Astrocyte of the spinal cord (primary cell): ENCODE data around the gene SLC7A8.

Experiments
- DNase-seq: peaks from one replicate; pipeline ENCODE4 v3.0.0; 2011; ENCODE audit warnings: low read depth, low spot score
- H3K4me3 ChIP-seq: 2 replicates; pipeline ENCODE4 v1.5.1; 2011; ENCODE audit warnings: low read depth, mild to moderate bottlenecking, low read length, moderate library complexity
- in situ Hi-C: cut with HindIII; loops from 2 replicates; pipeline ENCODE4 v1.10.0; 2017; ENCODE audit warnings: low sequenced_read_pairs
- TF ChIP-seq, protein P1 (sequence below): IDR thresholded peaks from 2 replicates; pipeline ENCODE4 v1.5.1; 2012; ENCODE audit warnings: low read depth, mild to moderate bottlenecking, low read length, inconsistent platforms

The SLC7A8 gene

GRCh38 chr14:23173796-23174195, 9.7 kb downstream of the SLC7A8 start:
- TF ChIP-seq, protein P1, sequence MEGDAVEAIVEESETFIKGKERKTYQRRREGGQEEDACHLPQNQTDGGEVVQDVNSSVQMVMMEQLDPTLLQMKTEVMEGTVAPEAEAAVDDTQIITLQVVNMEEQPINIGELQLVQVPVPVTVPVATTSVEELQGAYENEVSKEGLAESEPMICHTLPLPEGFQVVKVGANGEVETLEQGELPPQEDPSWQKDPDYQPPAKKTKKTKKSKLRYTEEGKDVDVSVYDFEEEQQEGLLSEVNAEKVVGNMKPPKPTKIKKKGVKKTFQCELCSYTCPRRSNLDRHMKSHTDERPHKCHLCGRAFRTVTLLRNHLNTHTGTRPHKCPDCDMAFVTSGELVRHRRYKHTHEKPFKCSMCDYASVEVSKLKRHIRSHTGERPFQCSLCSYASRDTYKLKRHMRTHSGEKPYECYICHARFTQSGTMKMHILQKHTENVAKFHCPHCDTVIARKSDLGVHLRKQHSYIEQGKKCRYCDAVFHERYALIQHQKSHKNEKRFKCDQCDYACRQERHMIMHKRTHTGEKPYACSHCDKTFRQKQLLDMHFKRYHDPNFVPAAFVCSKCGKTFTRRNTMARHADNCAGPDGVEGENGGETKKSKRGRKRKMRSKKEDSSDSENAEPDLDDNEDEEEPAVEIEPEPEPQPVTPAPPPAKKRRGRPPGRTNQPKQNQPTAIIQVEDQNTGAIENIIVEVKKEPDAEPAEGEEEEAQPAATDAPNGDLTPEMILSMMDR: no peak
- DNase-seq: no peak
- in situ Hi-C loops: no loop called here
- H3K4me3 ChIP-seq: no peak overlapping the region

DNA sequence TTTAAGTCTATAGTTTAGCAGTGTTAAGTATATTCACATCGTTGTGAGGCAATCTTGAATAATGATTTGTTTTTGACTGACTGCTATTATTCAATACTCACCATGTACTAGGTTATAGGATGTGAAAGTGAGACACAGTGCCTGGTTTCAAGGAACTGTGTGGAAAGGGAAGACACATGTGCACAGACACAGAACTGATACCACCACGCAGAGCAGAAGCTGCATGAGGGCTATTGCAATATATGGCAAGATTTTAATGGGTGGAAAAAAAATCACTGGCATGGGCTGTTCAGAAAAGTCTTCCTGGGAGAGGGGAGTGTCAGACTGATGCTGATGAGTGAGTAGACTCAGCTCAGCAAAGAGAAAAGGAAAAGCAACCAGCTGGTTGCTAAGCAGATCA, 10.4 kb downstream of the SLC7A8 start:
- TF ChIP-seq, protein P1: no peak
- no peak for DNase-seq
- no peak overlapping the region for H3K4me3 ChIP-seq
- in situ Hi-C loops: no loop called here

DNA sequence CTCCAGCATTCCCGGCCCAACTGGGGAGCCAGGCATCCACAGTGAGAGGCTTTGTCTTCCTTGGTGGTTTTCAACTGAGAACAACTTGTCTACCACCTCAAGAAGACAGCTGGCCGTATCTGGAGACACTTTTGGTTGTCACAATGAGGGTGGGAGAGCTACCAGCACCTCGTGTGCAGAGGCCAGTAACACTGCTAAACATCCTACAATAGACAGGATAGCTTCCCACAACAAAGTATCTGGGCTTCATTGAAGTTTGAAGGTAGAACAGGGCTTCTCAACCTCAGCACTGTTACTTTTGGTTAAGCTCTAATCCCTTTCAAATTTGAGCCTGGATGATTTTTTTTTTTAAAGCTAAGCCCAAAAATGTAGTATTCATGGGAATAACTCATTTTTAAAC, 10.9 kb downstream of the SLC7A8 start:
- no peak for DNase-seq
- in situ Hi-C loops: no loop called here

DNA sequence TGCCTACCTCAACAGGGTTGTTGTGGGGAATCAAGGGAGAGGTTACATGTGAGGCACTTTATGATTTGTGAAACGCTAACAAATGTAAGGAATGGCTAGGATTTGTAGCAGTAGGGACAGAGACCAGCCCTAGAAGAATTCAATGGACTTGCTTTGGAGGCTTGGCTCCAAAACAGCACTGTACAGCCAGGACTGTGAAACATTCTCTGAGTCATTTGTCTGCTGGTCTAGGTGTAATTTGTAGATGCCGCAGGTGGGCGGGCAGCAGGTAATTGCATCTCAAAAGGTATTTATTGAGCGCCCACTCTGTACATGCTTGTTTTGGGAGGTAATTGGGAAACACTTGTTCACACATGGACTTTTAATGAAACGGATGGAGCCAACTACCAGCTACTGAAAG, 11.4 kb downstream of the SLC7A8 start:
- TF ChIP-seq, protein P1: no peak
- DNase-seq: no peak
- in situ Hi-C loops: no loop called here
- H3K4me3 ChIP-seq: no peak overlapping the region

More for the DNA sequence above, 10.9 kb downstream of the SLC7A8 start:
- TF ChIP-seq, protein P1: no peak
- no peak overlapping the region for H3K4me3 ChIP-seq

- in situ Hi-C loops: no loop called here
- TF ChIP-seq, protein P1: no peak
- peak; percentile 47 for DNase-seq
- H3K4me3 ChIP-seq: no peak overlapping the region
Measured at GRCh38 chr14:23171222-23171975, 12.1 kb downstream of the SLC7A8 start.

DNA sequence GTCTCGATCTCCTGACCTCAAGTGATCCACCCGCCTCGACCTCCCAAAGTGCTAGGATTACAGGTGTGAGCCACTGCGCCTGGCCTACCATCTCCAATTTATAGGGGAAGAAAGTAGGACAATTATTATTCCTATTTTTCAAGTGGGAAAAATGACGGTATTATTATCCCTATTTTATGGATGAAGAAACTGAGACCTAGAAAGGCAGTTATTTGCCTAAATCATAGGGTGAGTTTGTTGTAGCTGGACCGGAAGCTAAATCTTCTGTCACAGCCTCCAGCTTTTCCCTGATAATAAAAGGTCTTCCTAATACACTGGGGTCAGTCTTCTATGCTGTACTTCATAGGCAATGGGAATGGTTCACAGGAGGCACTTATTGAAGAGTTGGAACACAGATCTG, 13.8 kb downstream of the SLC7A8 start:
- TF ChIP-seq, protein P1: no peak
- in situ Hi-C loops: no loop called here
- no peak for DNase-seq
- H3K4me3 ChIP-seq: no peak overlapping the region

- DNase-seq: no peak
- TF ChIP-seq, protein P1: no peak
- in situ Hi-C loops: no loop called here
- no peak overlapping the region for H3K4me3 ChIP-seq
Measured at GRCh38 chr14:23168246-23168645, 15.2 kb downstream of the SLC7A8 start.
